ENCODE measurements around the gene RGP1. TPM values are rescaled to one million over a fixed set of nuclear protein-coding genes. Genes with fewer than 3 reads are reported as not detected.

Gene RGP1
- total RNA-seq, 1 donor from 2014 or later = 34.9 TPM

GRCh38 chr9:35711501-35712428 lies 37.3 kb upstream of the RGP1 start:
- Mint-ChIP-seq H3K4me1 (no peaks in the 10 kb centered on the region), H3K36me3 (ENCODE audit: low read depth) (peaks cover 30% of the 10 kb centered on the region), H3K27ac (ENCODE audit: unreplicated experiment) (no peak overlapping the region), H3K27me3 (ENCODE audit: low read depth) (no peaks in the 10 kb centered on the region), H3K4me3 (no peak overlapping the region), H3K9me3 (no peaks in the 10 kb centered on the region)
- DNase-seq (ENCODE audit: low read depth, low spot score) = no peak
- no peak for TF ChIP-seq CTCF (conservative IDR thresholded peaks at IDR 0.05)

DNA sequence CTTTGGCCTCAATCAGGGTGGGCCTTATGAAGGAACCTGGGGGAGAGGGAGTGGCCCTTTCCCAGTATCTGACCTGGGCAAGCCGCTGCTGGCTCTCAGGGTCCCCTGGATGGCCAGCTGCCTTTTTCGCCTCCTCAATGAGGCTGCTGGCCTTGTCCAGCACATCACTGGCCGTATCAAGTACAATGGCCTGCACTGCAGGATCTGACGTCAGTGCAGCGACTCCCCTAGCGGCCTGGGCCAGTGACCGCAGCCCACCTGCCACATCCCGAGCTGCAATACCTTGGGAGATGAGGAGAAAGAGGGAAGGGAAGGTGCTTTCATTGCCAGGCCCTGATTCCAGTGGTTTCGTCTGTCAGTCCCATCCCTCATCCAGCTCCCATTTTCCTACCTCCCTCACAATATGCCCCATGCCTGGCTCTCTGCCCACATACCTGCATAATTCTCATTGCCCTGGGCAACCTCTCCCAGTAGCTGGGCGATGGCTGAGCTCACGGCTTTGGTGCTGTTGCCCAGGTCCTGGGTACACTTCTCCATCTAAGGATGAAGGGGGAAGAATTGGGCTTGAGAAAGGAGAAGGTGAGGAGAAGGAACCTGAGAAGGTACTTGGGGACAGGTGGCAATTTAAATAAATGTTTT lies 36.2 kb upstream of the RGP1 start:
- DNase-seq (ENCODE audit: low read depth, low spot score) = no peak
- H3K36me3 Mint-ChIP-seq (ENCODE audit: low read depth) = peaks cover 24% of the 10 kb centered on the region
- TF ChIP-seq CTCF (conservative IDR thresholded peaks at IDR 0.05) = no peak
- no peaks in the 10 kb centered on the region for H3K9me3 Mint-ChIP-seq
- no peaks in the 10 kb centered on the region for H3K27me3 Mint-ChIP-seq (ENCODE audit: low read depth)
- H3K27ac Mint-ChIP-seq (ENCODE audit: unreplicated experiment) = no peak overlapping the region
- no peaks in the 10 kb centered on the region for H3K4me1 Mint-ChIP-seq
- H3K4me3 Mint-ChIP-seq = no peak overlapping the region

- H3K4me3 Mint-ChIP-seq = no peak overlapping the region
- peaks cover 22% of the 10 kb centered on the region for H3K36me3 Mint-ChIP-seq (ENCODE audit: low read depth)
Observed at GRCh38 chr9:35713578-35713977, 35.5 kb upstream of the RGP1 start.

DNA sequence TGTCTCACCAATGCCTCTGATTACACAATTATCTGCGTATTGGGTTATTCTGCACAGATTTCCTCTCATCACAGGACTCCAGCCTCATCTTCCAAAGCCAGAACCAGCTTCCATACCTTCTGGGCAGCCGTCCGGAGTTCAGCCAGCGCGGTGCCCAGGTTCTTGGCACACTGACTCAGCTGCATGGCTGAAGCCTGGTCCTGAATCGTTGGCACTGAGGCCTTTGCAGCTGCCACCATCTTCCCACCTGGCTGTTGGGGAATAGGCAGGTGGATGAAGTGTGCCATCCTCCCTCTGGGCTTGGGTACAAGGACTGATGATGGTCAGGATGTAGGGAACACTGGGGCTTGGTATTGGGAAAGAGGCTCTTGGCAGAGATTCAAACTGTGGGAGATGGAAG lies 35.0 kb upstream of the RGP1 start:
- Mint-ChIP-seq H3K36me3 (ENCODE audit: low read depth) (peaks cover 20% of the 10 kb centered on the region), H3K9me3 (no peaks in the 10 kb centered on the region), H3K27me3 (ENCODE audit: low read depth) (no peaks in the 10 kb centered on the region), H3K4me3 (no peak overlapping the region), H3K4me1 (no peaks in the 10 kb centered on the region), H3K27ac (ENCODE audit: unreplicated experiment) (no peak overlapping the region)
- no peak for TF ChIP-seq CTCF (conservative IDR thresholded peaks at IDR 0.05)
- DNase-seq (ENCODE audit: low read depth, low spot score) = no peak

More at GRCh38 chr9:35713578-35713977, 35.5 kb upstream of the RGP1 start:
- no peak for TF ChIP-seq CTCF (conservative IDR thresholded peaks at IDR 0.05)
- no peaks in the 10 kb centered on the region for H3K9me3 Mint-ChIP-seq
- H3K27ac Mint-ChIP-seq (ENCODE audit: unreplicated experiment) = no peak overlapping the region
- no peaks in the 10 kb centered on the region for H3K27me3 Mint-ChIP-seq (ENCODE audit: low read depth)
- no peak for DNase-seq (ENCODE audit: low read depth, low spot score)
- no peaks in the 10 kb centered on the region for H3K4me1 Mint-ChIP-seq

- DNase-seq (ENCODE audit: low read depth, low spot score) = no peak
- H3K4me3 Mint-ChIP-seq = no peak overlapping the region
- no peaks in the 10 kb centered on the region for H3K9me3 Mint-ChIP-seq
- H3K27me3 Mint-ChIP-seq (ENCODE audit: low read depth) = no peaks in the 10 kb centered on the region
- no peaks in the 10 kb centered on the region for H3K4me1 Mint-ChIP-seq
- H3K27ac Mint-ChIP-seq (ENCODE audit: unreplicated experiment) = no peak overlapping the region
- TF ChIP-seq CTCF (conservative IDR thresholded peaks at IDR 0.05) = no peak
- peaks cover 20% of the 10 kb centered on the region for H3K36me3 Mint-ChIP-seq (ENCODE audit: low read depth)
Observed at GRCh38 chr9:35714579-35715252, 34.4 kb upstream of the RGP1 start.
